ENCODE measurements around the gene SCG3.

DNA sequence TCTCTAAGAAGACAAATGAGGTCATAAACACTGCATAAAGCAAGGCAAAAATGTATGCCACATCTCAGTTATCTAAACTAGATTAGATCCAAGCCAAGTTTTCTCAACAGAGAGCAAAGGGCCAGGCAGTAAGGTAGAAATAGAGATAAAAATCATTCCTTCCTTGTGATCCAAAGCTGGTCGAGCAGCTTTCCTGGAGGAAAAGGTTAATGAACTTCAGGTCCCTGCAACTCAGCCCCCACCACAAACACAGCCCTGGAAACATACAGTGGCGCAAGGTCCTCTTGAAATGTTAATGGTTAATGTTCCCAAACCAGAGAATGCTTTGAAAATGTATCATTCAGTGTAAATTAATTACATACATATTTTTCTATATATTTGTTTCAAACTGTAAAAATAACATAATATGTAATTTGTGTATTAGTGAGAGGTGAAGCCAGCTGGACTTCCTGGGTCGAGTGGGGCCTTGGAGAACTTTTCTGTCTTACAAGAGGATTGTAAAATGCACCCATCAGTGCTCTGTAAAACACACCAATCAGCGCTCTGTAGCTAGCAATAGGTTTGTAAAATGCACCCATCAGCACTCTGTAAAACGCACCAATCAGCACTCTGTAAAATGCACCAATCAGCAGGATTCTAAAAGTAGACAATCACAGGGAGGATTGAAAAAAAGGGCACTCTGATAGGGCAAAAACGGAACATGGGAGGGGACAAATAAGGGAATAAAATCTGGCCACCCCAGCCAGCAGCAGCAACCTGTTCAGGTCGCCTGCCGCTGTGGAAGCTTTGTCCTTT lies 39.1 kb downstream of the SCG3 start:
- TF ChIP-seq, protein P1, sequence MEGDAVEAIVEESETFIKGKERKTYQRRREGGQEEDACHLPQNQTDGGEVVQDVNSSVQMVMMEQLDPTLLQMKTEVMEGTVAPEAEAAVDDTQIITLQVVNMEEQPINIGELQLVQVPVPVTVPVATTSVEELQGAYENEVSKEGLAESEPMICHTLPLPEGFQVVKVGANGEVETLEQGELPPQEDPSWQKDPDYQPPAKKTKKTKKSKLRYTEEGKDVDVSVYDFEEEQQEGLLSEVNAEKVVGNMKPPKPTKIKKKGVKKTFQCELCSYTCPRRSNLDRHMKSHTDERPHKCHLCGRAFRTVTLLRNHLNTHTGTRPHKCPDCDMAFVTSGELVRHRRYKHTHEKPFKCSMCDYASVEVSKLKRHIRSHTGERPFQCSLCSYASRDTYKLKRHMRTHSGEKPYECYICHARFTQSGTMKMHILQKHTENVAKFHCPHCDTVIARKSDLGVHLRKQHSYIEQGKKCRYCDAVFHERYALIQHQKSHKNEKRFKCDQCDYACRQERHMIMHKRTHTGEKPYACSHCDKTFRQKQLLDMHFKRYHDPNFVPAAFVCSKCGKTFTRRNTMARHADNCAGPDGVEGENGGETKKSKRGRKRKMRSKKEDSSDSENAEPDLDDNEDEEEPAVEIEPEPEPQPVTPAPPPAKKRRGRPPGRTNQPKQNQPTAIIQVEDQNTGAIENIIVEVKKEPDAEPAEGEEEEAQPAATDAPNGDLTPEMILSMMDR (conservative IDR thresholded peaks at IDR 0.05; ENCODE audit: low read length), result no peak
- TF ChIP-seq EZH2phosphoT487 (IDR thresholded peaks at IDR 0.05; ENCODE audit: borderline replicate concordance), result no peak

Measured in Loucy (cell line).